Gastroesophageal sphincter (tissue), 4 donors: ENCODE data around the gene MAPK4. TPM values are rescaled to one million over a fixed set of nuclear protein-coding genes. Genes with fewer than 3 reads are reported as not detected.

ENCODE experiments used
- ATAC-seq: fragments of 150-250 bp; one replicate; pipeline ENCODE4 v1.9.1; 2016; ENCODE audit warnings: mild to moderate bottlenecking, moderate library complexity
- H3K27ac ChIP-seq, 4 donors: fragments of 200-600 bp; sonication (generic) in 3 of 4; 1 replicate in 3 of 4; 2 replicates in 1 of 4; pipeline ENCODE4 v1.5.1; 2016 to 2019
- H3K27me3 ChIP-seq: fragments of 200-600 bp; sonication (generic); one replicate; pipeline ENCODE4 v1.5.1; 2019
- H3K36me3 ChIP-seq, 2 donors: fragments of 200-600 bp; sonication (generic); one replicate each; pipeline ENCODE4 v1.5.1; 2019; ENCODE audit warnings: control low read depth in 1 of 2
- H3K4me1 ChIP-seq, 3 donors: fragments of 200-600 bp; sonication (generic); 1 replicate in 2 of 3; 2 replicates in 1 of 3; pipeline ENCODE4 v1.5.1; 2016 to 2019; ENCODE audit warnings: control low read depth in 2 of 3
- H3K4me3 ChIP-seq, 2 donors: fragments of 200-600 bp; sonication (generic); one replicate each; pipeline ENCODE4 v1.5.1; 2019; ENCODE audit warnings: mild to moderate bottlenecking in 1 of 2, moderate library complexity in 1 of 2
- H3K9me3 ChIP-seq, 3 donors: fragments of 200-600 bp; sonication (generic); one replicate each; pipeline ENCODE4 v1.5.1; 2017 to 2019; ENCODE audit warnings: control low read depth in 2 of 3
- EP300 ChIP-seq: sonication (generic); formaldehyde crosslinking; IDR thresholded peaks from one replicate; pipeline ENCODE4 v1.6.1; 2017; ENCODE audit warnings: antibody characterized with exemption, mild to moderate bottlenecking
- POLR2A ChIP-seq, 2 donors: fragments of 450-650 bp; IDR thresholded peaks; one replicate each; pipeline ENCODE4 v1.6.1; 2017; ENCODE audit warnings: antibody characterized with exemption in 2 of 2, mild to moderate bottlenecking in 2 of 2, moderate library complexity in 1 of 2
- POLR2AphosphoS5 ChIP-seq: sonication (generic); formaldehyde crosslinking; IDR thresholded peaks from one replicate; pipeline ENCODE4 v1.6.1; 2017; ENCODE audit warnings: antibody characterized with exemption
- WGBS, 2 donors: methylation state at CpG; one replicate each; pipeline ENCODE4 v1.1.5; 2018; ENCODE audit warnings: low coverage in 1 of 2; 5-methylcytosine and 5-hydroxymethylcytosine counted together
- total RNA-seq, 4 donors: library from RNA; depleted of rRNA; stranded (reverse); fragments of >200 nt; gene quantifications; one replicate each; pipeline ENCODE4 v1.1.0, GENCODE V29; 2016
- TF ChIP-seq, protein P1 (sequence below), 4 experiments: fragments of 200-600 bp in 2 of 4; fragments of 450-650 bp in 2 of 4; sonication (generic) in 1 of 4; IDR thresholded peaks; one replicate each; pipeline ENCODE4 v1.5.1; 2017 to 2019; ENCODE audit warnings: antibody characterized with exemption in 4 of 4, mild to moderate bottlenecking in 2 of 4, moderate library complexity in 2 of 4

The MAPK4 gene
- total RNA-seq, 4 donors from 2014 or later: 9.3 to 13.7 (median 10.6) TPM

DNA sequence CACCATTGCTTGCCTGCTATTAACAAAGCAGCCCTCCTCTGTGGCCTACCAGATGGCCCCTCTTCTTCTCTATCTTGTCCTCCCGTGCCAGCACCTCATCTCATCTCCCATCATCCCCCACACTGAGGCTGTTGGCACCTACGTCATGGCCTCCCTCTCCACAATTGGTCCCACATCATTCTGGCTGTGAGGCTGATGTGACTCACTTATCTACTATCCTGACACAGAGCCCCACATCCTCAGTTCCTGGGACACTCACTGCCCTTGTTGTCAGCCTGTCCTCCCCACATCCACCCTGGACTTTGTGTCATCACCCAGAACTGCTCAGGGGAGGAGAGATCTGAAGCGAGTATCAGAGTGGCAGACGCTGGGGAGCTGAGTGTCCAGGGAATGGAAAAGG is 157.0 kb downstream of the MAPK4 start:
- WGBS, 2 donors: 83% methylated on average over 2 of the region's 4 CpGs; no CpG with 5 or more reads in 1 of the 2 donors
- no peaks in the 10 kb centered on the region for H3K27me3 ChIP-seq
- no peaks in the 10 kb centered on the region for H3K4me1 ChIP-seq
- peaks cover 0 to 12% of the 10 kb centered on the region in 2 donors for H3K36me3 ChIP-seq
- peaks cover 0 to 7% (median 0%) of the 10 kb centered on the region in 3 donors for H3K9me3 ChIP-seq
- H3K27ac ChIP-seq: no peak overlapping the region
- H3K4me3 ChIP-seq: no peak overlapping the region
- TF ChIP-seq POLR2A (IDR thresholded peaks at IDR 0.05) (no peak), POLR2AphosphoS5 (no peak), EP300 (no peak)
- ATAC-seq: no peak

DNA sequence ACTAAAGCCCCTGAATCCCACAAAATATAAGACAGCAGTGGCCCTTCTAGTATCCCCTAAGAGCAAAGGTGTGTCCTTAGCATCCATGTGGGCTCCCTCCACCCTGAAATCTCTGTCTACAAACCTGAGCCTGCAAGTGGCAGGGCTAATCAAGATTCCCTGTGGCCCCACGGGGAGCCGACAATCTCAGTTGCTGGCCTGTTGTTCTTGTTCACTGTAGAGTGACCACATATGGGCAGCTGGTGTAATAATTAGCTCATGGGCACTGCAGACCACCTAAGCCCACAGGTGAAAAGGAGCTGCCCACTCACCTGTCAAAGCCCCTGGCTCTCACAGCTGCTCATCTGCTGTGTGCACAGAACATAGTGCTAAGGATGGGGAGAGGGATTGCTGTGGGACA is 157.7 kb downstream of the MAPK4 start:
- WGBS, 2 donors: no CpG with 5 or more reads among the region's 2 CpGs
- peaks cover 0 to 12% of the 10 kb centered on the region in 2 donors for H3K36me3 ChIP-seq
- H3K27ac ChIP-seq: no peak overlapping the region

DNA sequence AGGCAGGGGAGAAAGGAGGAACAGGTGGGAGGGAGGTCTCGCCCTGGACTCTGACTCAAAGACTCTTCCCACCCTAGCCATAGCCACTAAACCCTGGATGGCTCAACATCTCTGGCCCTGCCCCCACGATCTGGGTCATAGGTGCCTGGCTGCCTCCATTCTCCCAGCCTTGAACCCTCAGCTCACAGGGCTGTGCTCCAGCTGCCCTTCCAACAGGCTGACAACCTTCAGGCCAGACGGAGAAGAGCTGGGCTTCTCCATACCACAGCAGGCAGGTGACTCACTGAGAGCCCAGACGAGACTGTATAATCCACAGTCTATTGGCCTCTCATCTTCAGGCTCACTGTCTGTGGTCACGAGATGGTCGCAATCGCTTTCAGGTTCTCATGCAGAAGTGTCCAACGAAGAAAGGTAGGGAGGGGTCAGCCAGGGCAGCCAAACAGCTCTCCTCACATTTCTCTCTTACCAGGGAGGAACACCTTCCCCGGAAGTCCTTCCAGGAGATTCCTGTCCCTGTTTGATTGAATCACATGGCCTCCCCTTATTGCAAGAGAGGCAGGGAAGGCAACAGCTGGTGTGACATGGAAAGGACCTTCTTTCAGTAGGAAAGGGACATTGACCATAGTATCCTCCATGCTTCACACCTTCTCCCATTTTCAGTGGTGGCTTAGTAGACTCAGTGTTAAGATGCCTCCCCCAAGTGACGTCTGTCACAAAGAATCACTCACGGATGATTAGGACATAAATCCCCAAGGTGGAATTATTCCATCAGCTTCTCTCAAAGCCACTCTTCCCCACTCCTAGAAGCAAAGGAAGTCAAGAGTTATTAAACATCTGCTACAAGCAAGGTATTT is 159.8 kb downstream of the MAPK4 start:
- ATAC-seq: no peak
- Histone ChIP-seq H3K36me3 (peaks cover 0 to 14% of the 10 kb centered on the region in 2 donors), H3K27me3 (no peaks in the 10 kb centered on the region), H3K27ac (no peak overlapping the region), H3K4me1 (no peaks in the 10 kb centered on the region), H3K4me3 (no peak overlapping the region), H3K9me3 (peaks cover 0 to 7% (median 0%) of the 10 kb centered on the region in 3 donors)
- 43 to 81% methylated on average over 1 to 5 of the region's 11 CpGs for WGBS, 2 donors
- TF ChIP-seq, protein P1, sequence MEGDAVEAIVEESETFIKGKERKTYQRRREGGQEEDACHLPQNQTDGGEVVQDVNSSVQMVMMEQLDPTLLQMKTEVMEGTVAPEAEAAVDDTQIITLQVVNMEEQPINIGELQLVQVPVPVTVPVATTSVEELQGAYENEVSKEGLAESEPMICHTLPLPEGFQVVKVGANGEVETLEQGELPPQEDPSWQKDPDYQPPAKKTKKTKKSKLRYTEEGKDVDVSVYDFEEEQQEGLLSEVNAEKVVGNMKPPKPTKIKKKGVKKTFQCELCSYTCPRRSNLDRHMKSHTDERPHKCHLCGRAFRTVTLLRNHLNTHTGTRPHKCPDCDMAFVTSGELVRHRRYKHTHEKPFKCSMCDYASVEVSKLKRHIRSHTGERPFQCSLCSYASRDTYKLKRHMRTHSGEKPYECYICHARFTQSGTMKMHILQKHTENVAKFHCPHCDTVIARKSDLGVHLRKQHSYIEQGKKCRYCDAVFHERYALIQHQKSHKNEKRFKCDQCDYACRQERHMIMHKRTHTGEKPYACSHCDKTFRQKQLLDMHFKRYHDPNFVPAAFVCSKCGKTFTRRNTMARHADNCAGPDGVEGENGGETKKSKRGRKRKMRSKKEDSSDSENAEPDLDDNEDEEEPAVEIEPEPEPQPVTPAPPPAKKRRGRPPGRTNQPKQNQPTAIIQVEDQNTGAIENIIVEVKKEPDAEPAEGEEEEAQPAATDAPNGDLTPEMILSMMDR (IDR thresholded peaks at IDR 0.05): no peak
- TF ChIP-seq POLR2A (IDR thresholded peaks at IDR 0.05) (no peak), EP300 (no peak), POLR2AphosphoS5 (no peak)

More for the DNA sequence above, 157.7 kb downstream of the MAPK4 start:
- TF ChIP-seq EP300 (no peak), POLR2AphosphoS5 (no peak), POLR2A (IDR thresholded peaks at IDR 0.05) (no peak)
- TF ChIP-seq, protein P1 (IDR thresholded peaks at IDR 0.05): no peak
- Histone ChIP-seq H3K9me3 (peaks cover 0 to 7% (median 0%) of the 10 kb centered on the region in 3 donors), H3K4me1 (no peaks in the 10 kb centered on the region), H3K27me3 (no peaks in the 10 kb centered on the region), H3K4me3 (no peak overlapping the region)
- no peak for ATAC-seq

DNA sequence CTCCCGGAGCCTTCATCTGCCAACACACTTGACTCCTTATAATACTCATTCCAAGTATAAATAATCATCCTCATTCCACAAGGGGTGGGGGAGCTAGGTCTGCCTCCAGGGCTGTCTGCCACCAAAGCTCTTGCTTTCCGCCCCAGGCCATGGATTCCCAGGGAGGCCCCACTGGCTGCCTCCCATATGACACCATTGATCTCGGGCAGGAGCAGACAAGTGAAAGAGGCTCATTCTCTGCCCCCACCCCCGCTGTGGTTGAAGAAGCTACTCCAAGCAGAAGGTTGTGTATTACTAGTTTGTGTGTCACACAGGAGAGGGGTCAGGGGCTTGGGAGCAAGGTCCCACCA is 160.4 kb downstream of the MAPK4 start:
- Histone ChIP-seq H3K36me3 (peaks cover 0 to 16% of the 10 kb centered on the region in 2 donors), H3K27me3 (no peaks in the 10 kb centered on the region), H3K4me3 (no peak overlapping the region), H3K4me1 (no peaks in the 10 kb centered on the region), H3K27ac (no peak overlapping the region), H3K9me3 (peaks cover 0 to 6% (median 0%) of the 10 kb centered on the region in 3 donors)
- 44 to 73% methylated on average over 1 to 3 of the region's 4 CpGs for WGBS, 2 donors
- TF ChIP-seq, protein P1 (IDR thresholded peaks at IDR 0.05): no peak
- no peak for TF ChIP-seq POLR2A (IDR thresholded peaks at IDR 0.05)
- no peak for TF ChIP-seq POLR2AphosphoS5
- no peak for TF ChIP-seq EP300
- no peak for ATAC-seq

DNA sequence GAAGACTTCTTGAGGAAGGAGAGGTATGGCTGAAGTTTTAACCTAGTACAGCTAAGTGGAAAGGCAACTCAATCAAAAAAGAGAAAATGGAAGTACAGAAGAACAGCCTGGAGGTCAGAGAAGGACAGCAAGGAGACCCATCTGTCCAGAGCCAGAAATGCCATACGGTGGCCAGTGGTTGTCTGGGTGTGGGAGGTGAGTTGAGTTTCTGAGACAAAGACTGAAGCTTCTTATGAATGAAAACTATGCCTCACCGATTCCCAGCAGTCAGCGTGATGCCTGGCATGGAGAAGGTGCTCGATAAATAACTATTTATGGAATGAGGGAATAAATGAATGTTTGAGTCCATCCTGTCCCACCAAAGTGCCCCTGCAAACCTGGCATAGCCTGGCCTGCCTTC is 161.1 kb downstream of the MAPK4 start:
- ATAC-seq: no peak
- no peak for TF ChIP-seq POLR2A (IDR thresholded peaks at IDR 0.05)
- TF ChIP-seq POLR2AphosphoS5: no peak
- TF ChIP-seq EP300: no peak
- TF ChIP-seq, protein P1 (IDR thresholded peaks at IDR 0.05): no peak
- Histone ChIP-seq H3K4me3 (no peak overlapping the region), H3K4me1 (no peaks in the 10 kb centered on the region), H3K36me3 (peaks cover 0 to 10% of the 10 kb centered on the region in 2 donors), H3K9me3 (no peaks in the 10 kb centered on the region), H3K27me3 (no peaks in the 10 kb centered on the region), H3K27ac (no peak overlapping the region)
- 87 to 93% methylated on average over 3 to 4 of the region's 4 CpGs for WGBS, 2 donors
